OCI-LY3 (cell line): ENCODE results near the gene MFSD11.

Experiments used
- H2AFZ ChIP-seq: fragments of 200-600, 300-600 bp; shearing (Covaris generic); 2 replicates; pipeline ENCODE4 v1.6.0; 2014; ENCODE audit warnings: antibody characterized with exemption, low read depth, low read length
- H3K27ac ChIP-seq: fragments of 200-600, 300-600 bp; sonication (generic); 2 replicates; pipeline ENCODE4 v1.5.1; 2014; ENCODE audit warnings: mild to moderate bottlenecking, low read length, moderate library complexity, mixed read lengths
- H3K27me3 ChIP-seq: fragments of 200-600, 300-600 bp; sonication (generic); 2 replicates; pipeline ENCODE4 v1.6.1; 2014; ENCODE audit warnings: low read depth, low read length, mixed read lengths
- H3K36me3 ChIP-seq: fragments of 200-600, 300-600 bp; sonication (generic); replicated peaks from 2 replicates; pipeline ENCODE3; 2014; ENCODE audit warnings: low read depth, low read length, mixed read lengths
- H3K4me1 ChIP-seq: fragments of 300-600, 200-600 bp; sonication (generic); 2 replicates; pipeline ENCODE4 v1.6.1; 2014; ENCODE audit warnings: low read length, mixed read lengths
- H3K4me2 ChIP-seq: fragments of 200-600, 300-600 bp; sonication (generic); 2 replicates; pipeline ENCODE4 v1.6.1; 2014; ENCODE audit warnings: low read length, mixed read lengths
- H3K4me3 ChIP-seq: fragments of 300-600, 200-600 bp; sonication (generic); 2 replicates; pipeline ENCODE4 v1.5.1; 2014; ENCODE audit warnings: antibody characterized with exemption, mild to moderate bottlenecking, low read length, moderate library complexity
- H3K79me2 ChIP-seq: fragments of 300-600, 200-600 bp; shearing (Covaris generic); 2 replicates; pipeline ENCODE4 v1.6.1; 2014; ENCODE audit warnings: mild to moderate bottlenecking, low read length, mixed read lengths
- H3K9ac ChIP-seq: fragments of 300-600, 200-600 bp; shearing (Covaris generic); 2 replicates; pipeline ENCODE4 v1.6.0; 2014; ENCODE audit warnings: mild to moderate bottlenecking, low read length, moderate library complexity
- H3K9me3 ChIP-seq: fragments of 200-600, 300-600 bp; shearing (Covaris generic); 2 replicates; pipeline ENCODE4 v1.6.1; 2014; ENCODE audit warnings: low read length, mixed read lengths; ENCODE audit not compliant: insufficient read depth
- H4K20me1 ChIP-seq: fragments of 200-600, 300-600 bp; sonication (generic); 2 replicates; pipeline ENCODE4 v1.6.1; 2016; ENCODE audit warnings: low read length, mixed read lengths; ENCODE audit not compliant: insufficient read depth
- CTCF ChIP-seq: fragments of 200-600, 300-600 bp; sonication (generic); IDR thresholded peaks from 2 replicates; pipeline ENCODE4 v1.5.1; 2014; ENCODE audit warnings: antibody characterized with exemption, low read length, low read depth
- EZH2phosphoT487 ChIP-seq: fragments of 200-600 bp; shearing (Covaris generic); IDR thresholded peaks from 2 replicates; pipeline ENCODE4 v1.6.1; 2018; ENCODE audit warnings: antibody characterized with exemption, mixed run types, low read depth

Gene MFSD11

GRCh38 chr17:76748657-76749056 is 10.7 kb downstream of the MFSD11 start:
- no peaks in the 10 kb centered on the region for H4K20me1 ChIP-seq
- no peak overlapping the region for H3K27ac ChIP-seq
- no peaks in the 10 kb centered on the region for H3K27me3 ChIP-seq
- H3K79me2 ChIP-seq: no peaks in the 10 kb centered on the region
- H3K4me1 ChIP-seq: peaks cover 13% of the 10 kb centered on the region
- no peaks in the 10 kb centered on the region for H3K9me3 ChIP-seq
- TF ChIP-seq CTCF (no peak), EZH2phosphoT487 (no peak)
- peaks cover 13% of the 10 kb centered on the region for H3K36me3 ChIP-seq
- H3K9ac ChIP-seq: no peak overlapping the region
- H3K4me2 ChIP-seq: no peak overlapping the region
- H3K4me3 ChIP-seq: no peak overlapping the region
- no peak overlapping the region for H2AFZ ChIP-seq

GRCh38 chr17:76751416-76751993 is 13.6 kb downstream of the MFSD11 start:
- peaks cover 14% of the 10 kb centered on the region for H3K4me1 ChIP-seq
- H3K79me2 ChIP-seq: no peaks in the 10 kb centered on the region
- no peaks in the 10 kb centered on the region for H4K20me1 ChIP-seq
- TF ChIP-seq CTCF (no peak), EZH2phosphoT487 (no peak)
- no peak overlapping the region for H3K9ac ChIP-seq
- H3K4me2 ChIP-seq: no peak overlapping the region
- H3K9me3 ChIP-seq: no peaks in the 10 kb centered on the region
- no peak overlapping the region for H3K4me3 ChIP-seq
- H3K27ac ChIP-seq: no peak overlapping the region
- peaks cover 2% of the 10 kb centered on the region for H3K36me3 ChIP-seq
- no peaks in the 10 kb centered on the region for H3K27me3 ChIP-seq
- no peak overlapping the region for H2AFZ ChIP-seq

GRCh38 chr17:76752006-76752405 is 14.1 kb downstream of the MFSD11 start:
- no peak overlapping the region for H3K9ac ChIP-seq
- H3K36me3 ChIP-seq: no peaks in the 10 kb centered on the region
- peaks cover 14% of the 10 kb centered on the region for H3K4me1 ChIP-seq
- H3K27ac ChIP-seq: no peak overlapping the region
- H4K20me1 ChIP-seq: no peaks in the 10 kb centered on the region
- no peak overlapping the region for H3K4me2 ChIP-seq
- no peaks in the 10 kb centered on the region for H3K9me3 ChIP-seq
- no peak for TF ChIP-seq EZH2phosphoT487
- no peak for TF ChIP-seq CTCF
- H3K79me2 ChIP-seq: no peaks in the 10 kb centered on the region
- no peak overlapping the region for H3K4me3 ChIP-seq
- H2AFZ ChIP-seq: no peak overlapping the region
- H3K27me3 ChIP-seq: no peaks in the 10 kb centered on the region

- H3K4me1 ChIP-seq: peaks cover 14% of the 10 kb centered on the region
- H4K20me1 ChIP-seq: no peaks in the 10 kb centered on the region
- no peak overlapping the region for H3K9ac ChIP-seq
- H3K4me2 ChIP-seq: peak overlapping the region; percentile 54
- H3K36me3 ChIP-seq: no peaks in the 10 kb centered on the region
- H3K27ac ChIP-seq: no peak overlapping the region
- H3K27me3 ChIP-seq: no peaks in the 10 kb centered on the region
- no peaks in the 10 kb centered on the region for H3K9me3 ChIP-seq
- H3K79me2 ChIP-seq: no peaks in the 10 kb centered on the region
- no peak overlapping the region for H2AFZ ChIP-seq
- TF ChIP-seq EZH2phosphoT487 (no peak), CTCF (no peak)
- H3K4me3 ChIP-seq: no peak overlapping the region
Observed at GRCh38 chr17:76753061-76753961, 15.4 kb downstream of the MFSD11 start.
